Breast epithelium (tissue), 3 donors: Measurements from ENCODE around the gene RDH13.
"Not testable (repeated sequence)": the region's sequence is repeated elsewhere in the genome, so short reads cannot be mapped to it uniquely, and the experiment has no call there.

Experiments used
- POLR2A ChIP-seq: fragments of 450-650 bp; IDR thresholded peaks from one replicate; pipeline ENCODE4 v1.6.1; 2016; ENCODE audit warnings: antibody characterized with exemption, mild to moderate bottlenecking, moderate library complexity
- POLR2AphosphoS5 ChIP-seq, 3 donors: sonication (generic); formaldehyde crosslinking; IDR thresholded peaks; one replicate each; pipeline ENCODE4 v1.6.1; 2017; ENCODE audit warnings: antibody characterized with exemption in 3 of 3
- TF ChIP-seq, protein P1 (sequence below), 3 donors: fragments of 450-650 bp; IDR thresholded peaks; one replicate each; pipeline ENCODE4 v1.5.1; 2016 to 2017; ENCODE audit warnings: antibody characterized with exemption in 3 of 3, mild to moderate bottlenecking in 3 of 3, moderate library complexity in 3 of 3

DNA sequence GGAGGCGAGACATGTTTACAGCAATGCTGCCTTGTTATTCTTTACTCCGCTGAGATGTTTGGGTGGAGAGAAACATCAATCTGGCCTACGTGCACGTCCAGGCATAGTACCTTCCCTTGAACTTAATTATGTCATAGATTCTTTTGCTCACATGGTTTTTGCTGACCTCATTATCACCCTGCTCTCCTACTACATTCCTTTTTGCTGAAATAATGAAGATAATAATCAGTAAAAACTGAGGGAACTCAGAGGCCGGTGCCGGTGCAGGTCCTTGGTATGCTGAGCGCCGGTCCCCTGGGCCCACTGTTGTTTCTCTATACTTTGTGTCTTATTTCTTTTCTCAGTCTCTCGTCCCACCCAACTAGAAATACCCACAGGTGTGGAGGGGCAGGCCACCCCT is 2.7 kb downstream of the RDH13 start:
- TF ChIP-seq, protein P1, sequence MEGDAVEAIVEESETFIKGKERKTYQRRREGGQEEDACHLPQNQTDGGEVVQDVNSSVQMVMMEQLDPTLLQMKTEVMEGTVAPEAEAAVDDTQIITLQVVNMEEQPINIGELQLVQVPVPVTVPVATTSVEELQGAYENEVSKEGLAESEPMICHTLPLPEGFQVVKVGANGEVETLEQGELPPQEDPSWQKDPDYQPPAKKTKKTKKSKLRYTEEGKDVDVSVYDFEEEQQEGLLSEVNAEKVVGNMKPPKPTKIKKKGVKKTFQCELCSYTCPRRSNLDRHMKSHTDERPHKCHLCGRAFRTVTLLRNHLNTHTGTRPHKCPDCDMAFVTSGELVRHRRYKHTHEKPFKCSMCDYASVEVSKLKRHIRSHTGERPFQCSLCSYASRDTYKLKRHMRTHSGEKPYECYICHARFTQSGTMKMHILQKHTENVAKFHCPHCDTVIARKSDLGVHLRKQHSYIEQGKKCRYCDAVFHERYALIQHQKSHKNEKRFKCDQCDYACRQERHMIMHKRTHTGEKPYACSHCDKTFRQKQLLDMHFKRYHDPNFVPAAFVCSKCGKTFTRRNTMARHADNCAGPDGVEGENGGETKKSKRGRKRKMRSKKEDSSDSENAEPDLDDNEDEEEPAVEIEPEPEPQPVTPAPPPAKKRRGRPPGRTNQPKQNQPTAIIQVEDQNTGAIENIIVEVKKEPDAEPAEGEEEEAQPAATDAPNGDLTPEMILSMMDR (IDR thresholded peaks at IDR 0.05): not testable (repeated sequence)
- TF ChIP-seq POLR2A; POLR2AphosphoS5 (IDR thresholded peaks at IDR 0.05): not testable (repeated sequence)
